ENCODE data around the gene PCNX3.
A peak's percentile ranks its signal among the peaks of the same experiment; 100 is the strongest.

Gene PCNX3

DNA sequence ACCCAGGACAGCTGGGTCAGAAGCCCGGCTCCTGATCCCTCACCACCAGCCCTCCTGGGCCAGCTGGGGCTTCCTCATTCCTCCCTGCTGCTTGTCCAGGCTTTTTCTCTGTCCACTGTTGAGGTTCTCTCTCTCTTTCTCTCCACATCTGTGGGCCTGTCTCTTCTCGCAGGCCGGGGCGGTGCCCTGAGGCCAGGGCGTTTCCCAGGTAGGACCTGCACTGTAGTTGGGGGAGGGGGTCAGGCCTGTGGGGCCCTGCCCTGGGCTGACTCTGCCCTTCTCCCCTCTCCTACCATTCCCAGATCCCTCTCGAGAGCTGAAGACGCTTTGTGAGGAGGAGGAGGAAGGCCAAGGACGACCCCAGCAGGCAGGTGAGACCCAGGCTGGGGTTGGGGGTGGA, 34.8 kb upstream of the PCNX3 start:
- Histone ChIP-seq H3K27ac (ENCODE audit: insufficient read depth, low read depth, low read length, poor library complexity, severe bottlenecking) (no peak overlapping the region), H3K27me3 (ENCODE audit: control insufficient read depth, insufficient read depth, low read length, poor library complexity, severe bottlenecking) (peaks cover 50% of the 10 kb centered on the region), H3K9me3 (ENCODE audit: control insufficient read depth, low read length) (no peaks in the 10 kb centered on the region), H3K4me3 (ENCODE audit: insufficient read depth, low read depth, low read length) (no peak overlapping the region), H3K4me1 (ENCODE audit: control insufficient read depth, insufficient read depth, low read length) (peaks cover 6% of the 10 kb centered on the region), H3K36me3 (ENCODE audit: control insufficient read depth, insufficient read depth, low read length) (no peaks in the 10 kb centered on the region)
- 92 to 93% methylated on average over 7 to 8 of the region's 8 CpGs for WGBS, 2 experiments

DNA sequence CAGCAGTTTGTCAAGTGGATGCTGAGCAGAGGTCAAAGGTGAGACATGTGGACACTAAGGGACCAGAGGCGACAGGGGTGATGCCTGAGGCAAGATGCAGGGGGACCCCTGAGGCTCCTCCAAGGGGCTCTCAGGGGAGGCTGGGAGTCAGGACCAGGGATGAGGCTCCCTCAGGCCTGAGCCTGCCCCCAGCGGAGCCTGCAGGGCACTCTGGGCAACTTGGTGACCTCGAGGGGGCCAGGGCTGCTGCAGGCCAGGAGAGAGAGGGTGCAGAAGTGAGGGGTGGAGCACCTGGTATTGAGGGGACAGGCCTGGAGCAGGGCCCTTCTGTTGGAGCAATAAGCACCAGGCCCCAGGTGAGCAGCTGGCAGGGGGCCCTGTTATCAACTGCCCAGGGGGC, 33.6 kb upstream of the PCNX3 start:
- Histone ChIP-seq H3K4me3 (ENCODE audit: insufficient read depth, low read depth, low read length) (no peak overlapping the region), H3K27ac (ENCODE audit: insufficient read depth, low read depth, low read length, poor library complexity, severe bottlenecking) (no peak overlapping the region), H3K36me3 (ENCODE audit: control insufficient read depth, insufficient read depth, low read length) (no peaks in the 10 kb centered on the region), H3K4me1 (ENCODE audit: control insufficient read depth, insufficient read depth, low read length) (peaks cover 11% of the 10 kb centered on the region), H3K9me3 (ENCODE audit: control insufficient read depth, low read length) (no peaks in the 10 kb centered on the region), H3K27me3 (ENCODE audit: control insufficient read depth, insufficient read depth, low read length, poor library complexity, severe bottlenecking) (peaks cover 46% of the 10 kb centered on the region)
- WGBS, 2 experiments, result 89 to 94% methylated on average over 3 of the region's 3 CpGs

DNA sequence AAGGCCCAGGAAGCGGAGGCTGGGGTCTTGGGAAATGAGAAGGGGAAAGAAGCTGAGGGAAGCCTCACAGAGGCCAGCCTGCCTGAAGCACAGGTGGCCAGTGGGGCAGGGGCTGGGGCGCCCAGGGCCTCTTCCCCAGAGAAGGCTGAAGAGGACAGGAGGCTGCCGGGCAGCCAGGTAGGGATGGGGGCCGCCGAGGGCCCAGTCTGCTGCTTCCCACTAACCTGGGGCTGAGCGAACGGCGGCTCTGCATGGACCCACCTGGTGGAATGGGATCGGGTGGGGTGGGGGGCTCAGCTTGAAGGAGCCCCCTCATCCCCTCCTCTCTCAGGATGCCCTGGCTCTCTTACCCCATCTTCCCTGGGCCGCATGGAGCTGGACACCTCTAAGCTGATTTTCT, 32.0 kb upstream of the PCNX3 start:
- H3K27me3 ChIP-seq (ENCODE audit: control insufficient read depth, insufficient read depth, low read length, poor library complexity, severe bottlenecking), result peaks cover 43% of the 10 kb centered on the region

DNA sequence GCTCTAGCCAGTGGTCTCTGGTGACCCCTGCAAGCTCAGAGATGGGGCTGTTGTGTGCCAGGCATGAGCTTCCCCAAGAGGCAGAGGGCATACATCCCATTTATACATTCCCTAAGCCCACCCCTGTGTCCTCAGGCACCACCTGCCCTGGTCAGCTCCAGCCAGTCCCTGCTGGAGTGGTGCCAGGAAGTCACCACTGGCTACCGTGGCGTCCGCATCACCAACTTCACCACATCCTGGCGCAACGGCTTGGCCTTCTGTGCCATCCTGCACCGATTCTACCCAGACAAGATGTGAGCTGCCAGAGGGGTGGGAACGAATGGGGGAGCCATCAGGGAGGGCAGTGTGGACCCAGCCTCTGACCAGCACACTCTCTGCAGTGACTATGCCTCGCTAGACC, 31.5 kb upstream of the PCNX3 start:
- peaks cover 43% of the 10 kb centered on the region for H3K27me3 ChIP-seq (ENCODE audit: control insufficient read depth, insufficient read depth, low read length, poor library complexity, severe bottlenecking)

More for the DNA sequence above, 32.0 kb upstream of the PCNX3 start:
- no peaks in the 10 kb centered on the region for H3K36me3 ChIP-seq (ENCODE audit: control insufficient read depth, insufficient read depth, low read length)
- WGBS, 2 experiments, result 93 to 94% methylated on average over 10 of the region's 10 CpGs
- no peak overlapping the region for H3K4me3 ChIP-seq (ENCODE audit: insufficient read depth, low read depth, low read length)
- H3K9me3 ChIP-seq (ENCODE audit: control insufficient read depth, low read length), result no peaks in the 10 kb centered on the region
- peaks cover 23% of the 10 kb centered on the region for H3K4me1 ChIP-seq (ENCODE audit: control insufficient read depth, insufficient read depth, low read length)
- H3K27ac ChIP-seq (ENCODE audit: insufficient read depth, low read depth, low read length, poor library complexity, severe bottlenecking), result no peak overlapping the region

DNA sequence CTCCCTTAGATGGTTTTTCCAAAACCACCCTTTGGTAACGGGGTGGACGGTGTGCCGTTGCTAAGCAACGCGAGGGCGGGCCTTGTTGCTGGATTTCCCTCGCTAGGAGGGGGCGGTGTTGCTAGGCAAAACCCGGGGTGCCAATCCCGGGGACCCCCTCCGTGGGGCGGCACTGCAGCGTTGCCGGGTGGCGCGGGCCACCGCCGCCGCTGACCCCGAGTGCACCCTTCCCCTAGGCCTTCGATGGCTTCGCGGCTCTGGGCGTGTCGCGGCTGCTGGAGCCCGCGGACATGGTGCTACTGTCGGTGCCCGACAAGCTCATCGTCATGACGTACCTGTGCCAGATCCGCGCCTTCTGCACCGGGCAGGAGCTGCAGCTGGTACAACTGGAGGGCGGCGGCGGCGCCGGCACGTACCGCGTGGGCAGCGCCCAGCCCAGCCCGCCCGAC, 30.8 kb upstream of the PCNX3 start:
- Histone ChIP-seq H3K4me3 (ENCODE audit: insufficient read depth, low read depth, low read length) (peak overlapping the region; percentile 13), H3K36me3 (ENCODE audit: control insufficient read depth, insufficient read depth, low read length) (no peaks in the 10 kb centered on the region), H3K27ac (ENCODE audit: insufficient read depth, low read depth, low read length, poor library complexity, severe bottlenecking) (no peak overlapping the region), H3K9me3 (ENCODE audit: control insufficient read depth, low read length) (no peaks in the 10 kb centered on the region), H3K27me3 (ENCODE audit: control insufficient read depth, insufficient read depth, low read length, poor library complexity, severe bottlenecking) (peaks cover 43% of the 10 kb centered on the region), H3K4me1 (ENCODE audit: control insufficient read depth, insufficient read depth, low read length) (peaks cover 23% of the 10 kb centered on the region)
- 45 to 50% methylated on average over 46 of the region's 46 CpGs for WGBS, 2 experiments

More for the DNA sequence above, 31.5 kb upstream of the PCNX3 start:
- WGBS, 2 experiments, result 90 to 91% methylated on average over 8 of the region's 8 CpGs
- H3K4me3 ChIP-seq (ENCODE audit: insufficient read depth, low read depth, low read length), result no peak overlapping the region
- no peaks in the 10 kb centered on the region for H3K9me3 ChIP-seq (ENCODE audit: control insufficient read depth, low read length)
- no peak overlapping the region for H3K27ac ChIP-seq (ENCODE audit: insufficient read depth, low read depth, low read length, poor library complexity, severe bottlenecking)
- H3K36me3 ChIP-seq (ENCODE audit: control insufficient read depth, insufficient read depth, low read length), result no peaks in the 10 kb centered on the region
- peaks cover 23% of the 10 kb centered on the region for H3K4me1 ChIP-seq (ENCODE audit: control insufficient read depth, insufficient read depth, low read length)

DNA sequence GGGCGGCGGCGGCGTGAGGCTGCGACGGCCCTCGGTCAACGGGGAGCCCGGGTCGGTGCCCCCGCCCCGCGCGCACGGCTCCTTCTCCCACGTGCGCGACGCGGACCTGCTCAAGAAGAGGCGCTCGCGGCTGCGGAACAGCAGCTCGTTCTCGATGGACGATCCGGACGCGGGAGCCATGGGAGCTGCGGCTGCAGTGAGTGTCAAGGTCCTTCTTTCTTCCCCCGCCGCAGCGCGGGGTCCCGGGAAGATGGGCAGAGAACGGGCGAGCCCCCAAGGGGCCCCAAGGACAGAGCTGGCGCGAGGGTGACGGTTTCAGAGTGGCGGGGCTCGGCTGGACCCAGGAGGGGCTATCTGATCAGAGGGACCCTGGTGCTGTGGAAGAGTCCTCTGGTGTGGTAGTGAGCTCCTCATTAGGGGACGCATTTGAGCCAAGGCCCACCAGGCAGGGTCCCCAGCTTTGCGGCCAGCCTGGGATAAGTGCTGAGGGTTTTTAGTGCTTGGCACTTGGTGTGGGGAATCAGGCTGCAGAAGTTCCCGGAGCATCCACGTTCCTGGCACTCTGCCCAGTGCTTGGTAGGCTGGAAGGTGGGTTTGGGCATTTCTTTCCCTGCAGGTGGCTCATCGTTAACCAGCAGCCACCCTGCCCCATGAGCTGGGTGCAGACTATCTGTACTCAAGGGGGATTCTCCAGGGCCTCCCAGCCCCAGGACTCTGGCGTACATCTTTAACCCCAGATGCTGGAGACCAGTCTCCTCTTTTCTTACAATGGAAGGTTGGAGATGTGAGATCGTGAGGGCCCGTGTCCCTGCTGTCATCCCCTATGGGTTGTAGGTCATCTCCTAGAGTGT, 30.0 kb upstream of the PCNX3 start:
- no peaks in the 10 kb centered on the region for H3K9me3 ChIP-seq (ENCODE audit: control insufficient read depth, low read length)
- peaks cover 50% of the 10 kb centered on the region for H3K27me3 ChIP-seq (ENCODE audit: control insufficient read depth, insufficient read depth, low read length, poor library complexity, severe bottlenecking)
- WGBS, 2 experiments, result 68 to 69% methylated on average over 51 of the region's 51 CpGs
- no peaks in the 10 kb centered on the region for H3K36me3 ChIP-seq (ENCODE audit: control insufficient read depth, insufficient read depth, low read length)
- H3K4me1 ChIP-seq (ENCODE audit: control insufficient read depth, insufficient read depth, low read length), result peaks cover 23% of the 10 kb centered on the region
- no peak overlapping the region for H3K27ac ChIP-seq (ENCODE audit: insufficient read depth, low read depth, low read length, poor library complexity, severe bottlenecking)
- H3K4me3 ChIP-seq (ENCODE audit: insufficient read depth, low read depth, low read length), result no peak overlapping the region

GRCh38 chr11:65586247-65586630, 29.3 kb upstream of the PCNX3 start:
- WGBS, 2 experiments, result 89 to 91% methylated on average over 4 of the region's 4 CpGs
- H3K4me1 ChIP-seq (ENCODE audit: control insufficient read depth, insufficient read depth, low read length), result peaks cover 25% of the 10 kb centered on the region
- H3K27me3 ChIP-seq (ENCODE audit: control insufficient read depth, insufficient read depth, low read length, poor library complexity, severe bottlenecking), result peaks cover 56% of the 10 kb centered on the region
- no peak overlapping the region for H3K27ac ChIP-seq (ENCODE audit: insufficient read depth, low read depth, low read length, poor library complexity, severe bottlenecking)
- H3K36me3 ChIP-seq (ENCODE audit: control insufficient read depth, insufficient read depth, low read length), result no peaks in the 10 kb centered on the region
- H3K9me3 ChIP-seq (ENCODE audit: control insufficient read depth, low read length), result no peaks in the 10 kb centered on the region
- H3K4me3 ChIP-seq (ENCODE audit: insufficient read depth, low read depth, low read length), result no peak overlapping the region

DNA sequence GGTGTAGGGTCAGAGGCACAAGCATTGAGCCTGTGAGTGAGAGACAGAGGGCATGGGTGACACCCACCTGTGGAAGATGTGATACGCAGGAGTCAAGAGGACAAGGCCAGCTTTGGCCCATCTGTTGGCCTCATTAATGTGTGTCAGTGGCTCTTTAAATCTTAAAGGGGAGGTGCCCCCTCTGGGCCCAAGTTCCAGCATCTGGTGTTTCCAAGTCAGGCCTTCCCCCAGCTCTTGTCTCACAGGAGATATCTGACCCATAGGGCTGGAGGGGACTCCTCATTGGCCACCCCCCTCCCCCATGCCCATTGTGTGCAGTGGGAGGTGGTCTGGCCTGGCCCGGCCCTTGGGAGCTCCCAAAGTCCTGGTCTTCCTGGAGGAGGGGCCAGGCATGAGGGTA, 28.9 kb upstream of the PCNX3 start:
- H3K36me3 ChIP-seq (ENCODE audit: control insufficient read depth, insufficient read depth, low read length), result no peaks in the 10 kb centered on the region
- WGBS, 2 experiments, result 45 to 53% methylated on average over 2 of the region's 2 CpGs

DNA sequence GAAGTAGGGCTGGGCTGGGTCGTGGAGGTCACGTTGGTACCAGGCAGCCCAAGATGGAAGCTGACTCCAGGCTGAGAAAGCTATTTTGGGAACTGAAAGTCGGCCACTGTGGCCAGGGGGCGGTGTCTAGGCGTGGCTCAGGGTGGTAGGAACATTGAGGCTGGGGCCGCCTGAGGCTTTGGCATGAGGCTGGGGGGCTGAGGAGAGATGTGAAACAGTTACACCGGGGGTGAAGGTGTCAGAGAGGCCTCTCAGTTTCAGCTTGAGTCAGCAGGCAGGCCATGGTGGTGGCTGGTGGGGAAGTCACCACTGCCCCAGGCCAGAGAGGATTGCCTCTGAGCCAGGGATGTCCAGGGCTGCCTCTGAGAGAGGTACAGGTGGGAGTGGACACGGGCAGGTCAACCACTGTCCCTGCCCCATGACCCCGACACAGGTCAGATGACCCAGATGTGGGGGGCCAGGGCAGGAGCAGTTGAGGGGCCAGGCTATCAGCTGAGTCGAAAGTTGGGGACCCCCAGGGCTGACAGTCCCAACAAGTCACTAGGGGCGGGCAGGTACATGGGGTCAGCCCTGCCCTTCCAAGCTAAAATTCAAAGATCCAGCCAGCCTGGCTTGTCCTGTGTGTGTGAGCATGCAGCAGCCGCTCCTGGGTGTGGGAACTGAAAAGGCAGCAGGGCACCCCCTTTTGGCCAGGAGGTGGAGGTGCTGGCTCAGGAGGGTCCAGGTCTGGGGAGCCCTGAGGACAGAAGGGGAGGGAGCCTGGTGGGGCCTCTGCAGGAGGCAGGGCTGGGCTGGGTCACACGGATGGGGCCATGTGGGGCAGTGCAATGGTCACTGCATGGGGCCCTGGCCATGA, 27.1 kb upstream of the PCNX3 start:
- Histone ChIP-seq H3K36me3 (ENCODE audit: control insufficient read depth, insufficient read depth, low read length) (no peaks in the 10 kb centered on the region), H3K4me3 (ENCODE audit: insufficient read depth, low read depth, low read length) (no peak overlapping the region), H3K27ac (ENCODE audit: insufficient read depth, low read depth, low read length, poor library complexity, severe bottlenecking) (no peak overlapping the region), H3K4me1 (ENCODE audit: control insufficient read depth, insufficient read depth, low read length) (peaks cover 28% of the 10 kb centered on the region), H3K9me3 (ENCODE audit: control insufficient read depth, low read length) (no peaks in the 10 kb centered on the region), H3K27me3 (ENCODE audit: control insufficient read depth, insufficient read depth, low read length, poor library complexity, severe bottlenecking) (peaks cover 67% of the 10 kb centered on the region)
- 72% methylated on average over 13 of the region's 13 CpGs for WGBS, 2 experiments

More for the DNA sequence above, 28.9 kb upstream of the PCNX3 start:
- H3K9me3 ChIP-seq (ENCODE audit: control insufficient read depth, low read length), result no peaks in the 10 kb centered on the region
- peaks cover 61% of the 10 kb centered on the region for H3K27me3 ChIP-seq (ENCODE audit: control insufficient read depth, insufficient read depth, low read length, poor library complexity, severe bottlenecking)
- peaks cover 28% of the 10 kb centered on the region for H3K4me1 ChIP-seq (ENCODE audit: control insufficient read depth, insufficient read depth, low read length)
- no peak overlapping the region for H3K4me3 ChIP-seq (ENCODE audit: insufficient read depth, low read depth, low read length)
- H3K27ac ChIP-seq (ENCODE audit: insufficient read depth, low read depth, low read length, poor library complexity, severe bottlenecking), result no peak overlapping the region

All from ectodermal cell (in vitro differentiated cells).